ENCODE measurements around the gene HSPA12A.

DNA sequence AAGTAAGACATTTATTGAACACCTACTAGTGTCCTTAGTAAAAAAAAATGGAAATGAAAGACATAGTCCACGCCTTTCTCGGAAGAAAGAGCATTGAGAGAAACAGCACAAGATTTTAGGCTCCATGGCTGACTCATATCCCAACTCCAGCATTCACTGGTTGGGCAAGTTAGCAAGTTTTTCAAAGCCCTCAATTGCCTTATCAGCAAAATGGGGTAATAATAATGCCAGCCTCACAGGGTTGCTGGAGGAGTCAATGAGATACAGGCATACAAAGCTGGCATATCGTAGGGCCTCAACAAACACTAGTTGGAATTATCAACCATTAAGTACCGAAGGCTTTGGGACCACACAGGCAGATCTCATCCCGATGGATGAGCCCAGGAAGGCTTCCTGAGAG is 4.0 kb downstream of the HSPA12A start:
- TF ChIP-seq POLR2AphosphoS5 (IDR thresholded peaks at IDR 0.05; ENCODE audit: low read depth, low read length) = no peak
- TF ChIP-seq POLR2A (IDR thresholded peaks at IDR 0.05; ENCODE audit: low read depth, low read length) = no peak
- TF ChIP-seq TAF1 (IDR thresholded peaks at IDR 0.05; ENCODE audit: low read depth, low read length) = no peak
- no peak for TF ChIP-seq PAX5 (IDR thresholded peaks at IDR 0.05; ENCODE audit: insufficient read depth, low read length, severe bottlenecking)
